ENCODE results near the gene APOC3.

The APOC3 gene

GRCh38 chr11:116874251-116874650, 44.5 kb downstream of the APOC3 start:
- no peak for DNase-seq (ENCODE audit: low read depth in 2 of 2)

- DNase-seq (ENCODE audit: low read depth in 2 of 2), result no peak
Observed at GRCh38 chr11:116875194-116875593, 45.5 kb downstream of the APOC3 start.

- no peak for DNase-seq (ENCODE audit: low read depth in 2 of 2)
Observed at GRCh38 chr11:116876656-116877055, 46.9 kb downstream of the APOC3 start.

GRCh38 chr11:116879800-116880625, 50.3 kb downstream of the APOC3 start:
- no peak for DNase-seq (ENCODE audit: low read depth in 2 of 2)

GRCh38 chr11:116881143-116881542, 51.4 kb downstream of the APOC3 start:
- no peak for DNase-seq (ENCODE audit: low read depth in 2 of 2)

GRCh38 chr11:116882386-116882785, 52.7 kb downstream of the APOC3 start:
- DNase-seq (ENCODE audit: low read depth in 2 of 2), result no peak
